NAMALWA (cell line): Measurements from ENCODE around the gene ZSWIM4.
"Not testable (repeated sequence)": the region's sequence is repeated elsewhere in the genome, so short reads cannot be mapped to it uniquely, and the experiment has no call there.

Experiments
- DNase-seq: peaks from one replicate; pipeline ENCODE4 v3.0.0-alpha.2; 2015; ENCODE audit warnings: low spot score

ZSWIM4 gene

GRCh38 chr19:13794757-13795589 lies at the start of gene ZSWIM4:
Gene ZSWIM4, plus strand, starts transcription at chr19:13795443. Its CDS starts 206 bp downstream, at chr19:13795649.
- peak; percentile 99 for DNase-seq

GRCh38 chr19:13747098-13747453 lies 48.2 kb upstream of the ZSWIM4 start:
- no peak for DNase-seq

GRCh38 chr19:13748169-13748828 lies 46.9 kb upstream of the ZSWIM4 start:
- DNase-seq: no peak

GRCh38 chr19:13751436-13751835 lies 43.8 kb upstream of the ZSWIM4 start:
- no peak for DNase-seq

GRCh38 chr19:13753622-13754021 lies 41.6 kb upstream of the ZSWIM4 start:
- DNase-seq: not testable (repeated sequence)

GRCh38 chr19:13756210-13756609 lies 39.0 kb upstream of the ZSWIM4 start:
- DNase-seq: no peak

GRCh38 chr19:13757805-13758772 lies 37.2 kb upstream of the ZSWIM4 start:
- DNase-seq: no peak

- DNase-seq: no peak
Observed at GRCh38 chr19:13758795-13759194, 36.4 kb upstream of the ZSWIM4 start.

- no peak for DNase-seq
Observed at GRCh38 chr19:13761423-13761822, 33.8 kb upstream of the ZSWIM4 start.

GRCh38 chr19:13762635-13763235 lies 32.5 kb upstream of the ZSWIM4 start:
- DNase-seq: no peak

GRCh38 chr19:13763265-13763664 lies 32.0 kb upstream of the ZSWIM4 start:
- DNase-seq: no peak

- DNase-seq: peak; percentile 65
Observed at GRCh38 chr19:13764101-13764807, 31.0 kb upstream of the ZSWIM4 start, which contains the start of gene MRI1. Gene MRI1, plus strand, starts transcription at chr19:13764522. Its CDS starts 67 bp downstream, at chr19:13764589.

GRCh38 chr19:13764821-13765394 lies 30.3 kb upstream of the ZSWIM4 start:
- DNase-seq: peak; percentile 41

- DNase-seq: no peak
Observed at GRCh38 chr19:13765395-13766094, 29.7 kb upstream of the ZSWIM4 start.

GRCh38 chr19:13766095-13766481 lies 29.2 kb upstream of the ZSWIM4 start:
- DNase-seq: no peak

GRCh38 chr19:13768510-13768909 lies 26.7 kb upstream of the ZSWIM4 start:
- DNase-seq: no peak

- DNase-seq: no peak
Observed at GRCh38 chr19:13770013-13770635, 25.1 kb upstream of the ZSWIM4 start.

- DNase-seq: peak; percentile 95
Observed at GRCh38 chr19:13774217-13775191, 20.7 kb upstream of the ZSWIM4 start, which contains the start of gene C19orf53. Gene C19orf53, plus strand, starts transcription at chr19:13774456. Its CDS starts 22 bp downstream, at chr19:13774478.
